ENCODE data around the gene TOP3A. TPM values are rescaled to one million over a fixed set of nuclear protein-coding genes. Genes with fewer than 3 reads are reported as not detected.
"Not testable (repeated sequence)": the region's sequence is repeated elsewhere in the genome, so short reads cannot be mapped to it uniquely, and the experiment has no call there.

Gene TOP3A
- total RNA-seq, 2 donors from 2014 or later, result 60.4 to 67.4 TPM

GRCh38 chr17:18353541-18353940 lies 38.7 kb upstream of the TOP3A start:
- no peak overlapping the region for H3K4me3 Mint-ChIP-seq
- no peak for DNase-seq
- Histone ChIP-seq H3K27me3 (ENCODE audit: control insufficient read depth, insufficient read depth, low read length, poor library complexity, severe bottlenecking) (no peaks in the 10 kb centered on the region), H3K27ac (ENCODE audit: low read depth, low read length) (no peak overlapping the region), H3K9ac (ENCODE audit: extremely low read depth, low read length, poor library complexity, severe bottlenecking) (no peak overlapping the region), H3K9me3 (ENCODE audit: control insufficient read depth, low read length) (no peaks in the 10 kb centered on the region), H3K4me1 (ENCODE audit: control insufficient read depth, insufficient read depth, low read length) (no peaks in the 10 kb centered on the region), H3K36me3 (ENCODE audit: control insufficient read depth, insufficient read depth, low read length) (peaks cover 50% of the 10 kb centered on the region), H3K4me3 (ENCODE audit: low read length) (no peak overlapping the region)
- peaks cover 55% of the 10 kb centered on the region for H3K36me3 Mint-ChIP-seq (ENCODE audit: low read depth)
- H3K4me1 Mint-ChIP-seq, result no peaks in the 10 kb centered on the region
- no peaks in the 10 kb centered on the region for H3K27me3 Mint-ChIP-seq (ENCODE audit: insufficient read depth)
- H3K9me3 Mint-ChIP-seq, result no peaks in the 10 kb centered on the region
- no peak for TF ChIP-seq CTCF (conservative IDR thresholded peaks at IDR 0.05)
- no peak overlapping the region for H3K27ac Mint-ChIP-seq
- 90 to 95% methylated on average over 5 of the region's 6 CpGs for WGBS, 2 experiments (ENCODE audit: insufficient coverage in 1 of 2, insufficient read length in 1 of 2)

GRCh38 chr17:18344021-18344420 lies 29.2 kb upstream of the TOP3A start:
- no peak for TF ChIP-seq CTCF (conservative IDR thresholded peaks at IDR 0.05)
- no peak for DNase-seq
- H3K36me3 ChIP-seq (ENCODE audit: control insufficient read depth, insufficient read depth, low read length), result peaks cover 75% of the 10 kb centered on the region
- Mint-ChIP-seq H3K27ac (no peak overlapping the region), H3K36me3 (ENCODE audit: low read depth) (peaks cover 85% of the 10 kb centered on the region), H3K4me3 (no peak overlapping the region), H3K9me3 (peaks cover 18% of the 10 kb centered on the region), H3K27me3 (ENCODE audit: insufficient read depth) (no peaks in the 10 kb centered on the region), H3K4me1 (no peaks in the 10 kb centered on the region)
- no peak overlapping the region for H3K27ac ChIP-seq (ENCODE audit: low read depth, low read length)
- 92 to 96% methylated on average over 5 of the region's 5 CpGs for WGBS, 2 experiments (ENCODE audit: insufficient coverage in 1 of 2, insufficient read length in 1 of 2)
- no peaks in the 10 kb centered on the region for H3K27me3 ChIP-seq (ENCODE audit: control insufficient read depth, insufficient read depth, low read length, poor library complexity, severe bottlenecking)
- no peak overlapping the region for H3K9ac ChIP-seq (ENCODE audit: extremely low read depth, low read length, poor library complexity, severe bottlenecking)
- H3K4me3 ChIP-seq (ENCODE audit: low read length), result no peak overlapping the region
- H3K9me3 ChIP-seq (ENCODE audit: control insufficient read depth, low read length), result peaks cover 19% of the 10 kb centered on the region
- no peaks in the 10 kb centered on the region for H3K4me1 ChIP-seq (ENCODE audit: control insufficient read depth, insufficient read depth, low read length)

- DNase-seq, result no peak
- no peak overlapping the region for H3K27ac Mint-ChIP-seq
- Histone ChIP-seq H3K4me1 (ENCODE audit: control insufficient read depth, insufficient read depth, low read length) (no peaks in the 10 kb centered on the region), H3K9ac (ENCODE audit: extremely low read depth, low read length, poor library complexity, severe bottlenecking) (no peak overlapping the region), H3K4me3 (ENCODE audit: low read length) (no peak overlapping the region), H3K9me3 (ENCODE audit: control insufficient read depth, low read length) (peaks cover 25% of the 10 kb centered on the region), H3K27ac (ENCODE audit: low read depth, low read length) (no peak overlapping the region), H3K27me3 (ENCODE audit: control insufficient read depth, insufficient read depth, low read length, poor library complexity, severe bottlenecking) (no peaks in the 10 kb centered on the region), H3K36me3 (ENCODE audit: control insufficient read depth, insufficient read depth, low read length) (peaks cover 64% of the 10 kb centered on the region)
- peaks cover 41% of the 10 kb centered on the region for H3K9me3 Mint-ChIP-seq
- TF ChIP-seq CTCF (conservative IDR thresholded peaks at IDR 0.05), result no peak
- H3K27me3 Mint-ChIP-seq (ENCODE audit: insufficient read depth), result no peaks in the 10 kb centered on the region
- no peak overlapping the region for H3K4me3 Mint-ChIP-seq
- H3K4me1 Mint-ChIP-seq, result no peaks in the 10 kb centered on the region
- WGBS, 2 experiments (ENCODE audit: insufficient coverage in 1 of 2, insufficient read length in 1 of 2), result 95 to 100% methylated on average over 12 to 13 of the region's 13 CpGs
- peaks cover 84% of the 10 kb centered on the region for H3K36me3 Mint-ChIP-seq (ENCODE audit: low read depth)
Measured at GRCh38 chr17:18339933-18340332, 25.1 kb upstream of the TOP3A start.

- not testable (repeated sequence) for H3K4me1 ChIP-seq (ENCODE audit: control insufficient read depth, insufficient read depth, low read length); H3K4me3 Mint-ChIP-seq; H3K27me3 ChIP-seq (ENCODE audit: control insufficient read depth, insufficient read depth, low read length, poor library complexity, severe bottlenecking); H3K4me1 Mint-ChIP-seq; H3K9ac ChIP-seq (ENCODE audit: extremely low read depth, low read length, poor library complexity, severe bottlenecking); H3K27ac Mint-ChIP-seq; DNase-seq; H3K27me3 Mint-ChIP-seq (ENCODE audit: insufficient read depth); H3K4me3 ChIP-seq (ENCODE audit: low read length); H3K27ac ChIP-seq (ENCODE audit: low read depth, low read length)
- peaks cover 83% of the 10 kb centered on the region for H3K36me3 Mint-ChIP-seq (ENCODE audit: low read depth)
- H3K36me3 ChIP-seq (ENCODE audit: control insufficient read depth, insufficient read depth, low read length), result peaks cover 59% of the 10 kb centered on the region
- H3K9me3 Mint-ChIP-seq, result peaks cover 41% of the 10 kb centered on the region
- 80 to 91% methylated on average over 3 to 23 of the region's 25 CpGs for WGBS, 2 experiments (ENCODE audit: insufficient coverage in 1 of 2, insufficient read length in 1 of 2)
- H3K9me3 ChIP-seq (ENCODE audit: control insufficient read depth, low read length), result peaks cover 25% of the 10 kb centered on the region
Measured at GRCh38 chr17:18338158-18338557, 23.4 kb upstream of the TOP3A start.

Data from endodermal cell (in vitro differentiated cells).